ENCODE data around the gene PKNOX2. TPM values are rescaled to one million over a fixed set of nuclear protein-coding genes. Genes with fewer than 3 reads are reported as not detected.

The PKNOX2 gene
- total RNA-seq, 1 donor = 0.86 TPM

DNA sequence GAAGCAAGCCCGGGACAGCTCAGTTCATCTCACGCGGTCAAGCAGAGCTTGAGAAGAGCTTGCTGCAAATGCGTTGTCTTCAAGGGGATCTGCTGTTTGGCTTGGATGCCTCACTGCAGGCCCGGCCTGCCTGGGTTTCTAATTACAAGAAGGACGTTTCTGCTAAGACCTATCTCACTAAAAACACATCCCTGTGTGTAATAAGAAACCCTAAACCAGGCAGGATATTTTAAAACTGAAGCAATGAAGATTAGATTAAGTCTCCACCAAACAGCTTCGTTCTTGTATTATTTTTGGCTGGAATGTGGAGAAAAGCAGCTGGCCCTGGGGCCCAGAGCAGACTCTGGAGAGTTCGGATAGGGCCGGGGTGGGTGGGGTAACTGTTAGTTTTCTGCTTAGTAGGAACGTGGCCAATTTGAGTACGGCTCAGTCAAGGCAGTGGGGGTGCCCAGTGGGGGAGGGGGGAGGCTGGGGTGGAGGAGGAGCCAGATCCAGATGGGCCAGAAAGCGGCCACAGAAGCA, 6.0 kb downstream of the PKNOX2 start:
- DNase-seq (ENCODE audit: low read depth) = peak; percentile 82
- no peak overlapping the region for H3K4me3 ChIP-seq (ENCODE audit: low read depth, low read length)
- TF ChIP-seq, protein P1, sequence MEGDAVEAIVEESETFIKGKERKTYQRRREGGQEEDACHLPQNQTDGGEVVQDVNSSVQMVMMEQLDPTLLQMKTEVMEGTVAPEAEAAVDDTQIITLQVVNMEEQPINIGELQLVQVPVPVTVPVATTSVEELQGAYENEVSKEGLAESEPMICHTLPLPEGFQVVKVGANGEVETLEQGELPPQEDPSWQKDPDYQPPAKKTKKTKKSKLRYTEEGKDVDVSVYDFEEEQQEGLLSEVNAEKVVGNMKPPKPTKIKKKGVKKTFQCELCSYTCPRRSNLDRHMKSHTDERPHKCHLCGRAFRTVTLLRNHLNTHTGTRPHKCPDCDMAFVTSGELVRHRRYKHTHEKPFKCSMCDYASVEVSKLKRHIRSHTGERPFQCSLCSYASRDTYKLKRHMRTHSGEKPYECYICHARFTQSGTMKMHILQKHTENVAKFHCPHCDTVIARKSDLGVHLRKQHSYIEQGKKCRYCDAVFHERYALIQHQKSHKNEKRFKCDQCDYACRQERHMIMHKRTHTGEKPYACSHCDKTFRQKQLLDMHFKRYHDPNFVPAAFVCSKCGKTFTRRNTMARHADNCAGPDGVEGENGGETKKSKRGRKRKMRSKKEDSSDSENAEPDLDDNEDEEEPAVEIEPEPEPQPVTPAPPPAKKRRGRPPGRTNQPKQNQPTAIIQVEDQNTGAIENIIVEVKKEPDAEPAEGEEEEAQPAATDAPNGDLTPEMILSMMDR (IDR thresholded peaks at IDR 0.05; ENCODE audit: insufficient read depth, low read depth, low read length) = no peak

DNA sequence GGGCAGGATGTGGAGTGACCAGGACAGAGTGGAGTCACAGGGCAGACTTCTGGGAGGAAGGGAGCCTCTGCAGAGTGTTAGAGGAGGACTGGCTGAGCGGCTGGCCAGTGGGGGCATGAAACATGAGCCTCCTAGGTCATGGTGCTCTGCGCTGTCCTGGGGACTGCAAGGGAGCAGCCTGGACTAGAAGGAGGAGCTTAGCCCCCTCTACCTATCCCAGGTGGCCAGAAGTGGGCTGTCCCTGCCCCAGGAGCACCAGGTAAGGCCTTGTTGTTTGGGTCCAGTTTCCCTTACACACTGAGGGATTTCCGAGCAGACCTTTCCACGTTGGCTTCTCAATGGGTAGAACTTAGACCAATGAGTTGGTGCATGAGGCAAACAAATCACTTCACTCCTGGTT, 7.4 kb downstream of the PKNOX2 start:
- DNase-seq (ENCODE audit: low read depth) = no peak
- TF ChIP-seq, protein P1 (IDR thresholded peaks at IDR 0.05; ENCODE audit: insufficient read depth, low read depth, low read length) = no peak
- no peak overlapping the region for H3K4me3 ChIP-seq (ENCODE audit: low read depth, low read length)

GRCh38 chr11:125173027-125173426, 8.5 kb downstream of the PKNOX2 start:
- no peak overlapping the region for H3K4me3 ChIP-seq (ENCODE audit: low read depth, low read length)
- TF ChIP-seq, protein P1 (IDR thresholded peaks at IDR 0.05; ENCODE audit: insufficient read depth, low read depth, low read length) = no peak
- no peak for DNase-seq (ENCODE audit: low read depth)

DNA sequence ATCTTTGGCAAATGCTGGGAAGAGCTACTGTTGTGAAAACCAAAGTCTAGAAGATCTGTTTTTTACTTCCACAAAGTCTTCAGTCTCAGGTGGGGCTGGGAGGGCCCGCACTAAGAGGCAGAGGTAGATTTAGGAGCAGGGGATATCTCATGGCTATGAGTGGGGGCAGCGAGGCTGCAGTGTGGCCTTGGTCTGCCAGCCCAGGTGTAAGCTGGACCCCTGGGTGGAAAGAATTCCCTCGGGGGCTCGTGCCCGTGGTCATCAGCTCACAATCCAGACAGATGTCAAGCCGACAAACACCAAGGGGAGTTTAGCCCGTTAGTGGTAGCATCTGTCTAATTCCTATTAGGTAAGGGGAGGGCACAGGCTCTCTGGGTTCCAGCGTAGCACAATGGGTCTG, 9.0 kb downstream of the PKNOX2 start:
- H3K4me3 ChIP-seq (ENCODE audit: low read depth, low read length) = no peak overlapping the region
- TF ChIP-seq, protein P1 (IDR thresholded peaks at IDR 0.05; ENCODE audit: insufficient read depth, low read depth, low read length) = no peak
- no peak for DNase-seq (ENCODE audit: low read depth)

DNA sequence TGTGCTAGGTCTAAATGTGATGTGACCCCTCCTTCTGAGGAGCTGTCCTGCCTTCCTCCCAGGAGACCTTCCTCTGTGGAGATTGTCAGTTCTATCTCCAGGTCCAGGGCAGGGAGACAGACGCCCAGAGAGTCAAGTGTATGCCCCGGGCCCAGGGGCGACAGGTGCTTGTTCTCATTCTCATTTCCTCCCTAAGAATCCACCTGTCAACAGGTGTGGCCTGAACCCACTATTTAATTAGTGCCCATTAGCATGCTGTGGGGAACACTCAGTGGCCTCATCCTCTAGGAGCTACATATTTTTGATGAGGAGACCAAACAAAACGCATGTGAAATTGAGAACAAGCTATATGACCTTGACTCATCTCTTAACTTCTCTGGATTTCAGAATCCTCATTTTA, 9.5 kb downstream of the PKNOX2 start:
- no peak for DNase-seq (ENCODE audit: low read depth)
- TF ChIP-seq, protein P1 (IDR thresholded peaks at IDR 0.05; ENCODE audit: insufficient read depth, low read depth, low read length) = no peak
- no peak overlapping the region for H3K4me3 ChIP-seq (ENCODE audit: low read depth, low read length)

GRCh38 chr11:125174686-125175085, 10.1 kb downstream of the PKNOX2 start:
- H3K4me3 ChIP-seq (ENCODE audit: low read depth, low read length) = no peak overlapping the region
- no peak for DNase-seq (ENCODE audit: low read depth)
- TF ChIP-seq, protein P1 (IDR thresholded peaks at IDR 0.05; ENCODE audit: insufficient read depth, low read depth, low read length) = no peak

DNA sequence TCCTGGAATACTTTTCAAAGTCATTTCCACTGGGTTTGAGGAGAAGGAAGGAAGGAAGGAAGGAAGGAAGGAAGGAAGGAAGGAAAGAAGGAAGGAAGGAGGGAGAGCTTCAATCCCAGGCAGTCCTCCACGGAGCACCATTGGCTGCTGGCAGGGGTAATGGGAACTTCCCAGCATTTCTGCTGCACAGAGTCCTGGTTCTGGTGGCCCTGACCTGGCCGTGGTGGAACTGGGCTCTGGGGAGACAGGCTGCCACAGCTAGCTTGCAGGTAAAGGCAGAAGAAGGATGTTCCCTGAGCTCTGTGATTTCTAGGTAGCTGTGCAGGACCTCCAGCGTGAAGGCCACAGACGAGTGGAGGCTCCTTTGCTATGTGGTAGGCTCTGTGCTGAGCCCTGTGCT, 10.6 kb downstream of the PKNOX2 start:
- H3K4me3 ChIP-seq (ENCODE audit: low read depth, low read length) = no peak overlapping the region
- no peak for DNase-seq (ENCODE audit: low read depth)
- TF ChIP-seq, protein P1 (IDR thresholded peaks at IDR 0.05; ENCODE audit: insufficient read depth, low read depth, low read length) = no peak

All from fibroblast of villous mesenchyme (primary cell).